Esophagus muscularis mucosa (tissue), 4 donors: ENCODE results near the gene NUP43. TPM values are rescaled to one million over a fixed set of nuclear protein-coding genes. Genes with fewer than 3 reads are reported as not detected.

Source experiments
- DNase-seq: peaks from one replicate; pipeline ENCODE4 v3.0.0-alpha.2; 2017; ENCODE audit errors: extremely low spot score
- H3K27ac ChIP-seq, 4 donors: fragments of 200-600 bp; sonication (generic); replicated peaks in 1 of 4; 1 replicate in 3 of 4; 2 replicates in 1 of 4; pipeline ENCODE4 v1.5.1; 2016 to 2019; ENCODE audit warnings: mild to moderate bottlenecking in 1 of 4
- H3K27me3 ChIP-seq, 4 donors: fragments of 200-600 bp; sonication (generic); one replicate each; pipeline versions ENCODE4 v1.5.1 to v1.6.0; 2016 to 2019
- H3K36me3 ChIP-seq, 4 donors: fragments of 200-600 bp; sonication (generic); one replicate each; pipeline ENCODE4 v1.5.1; 2016 to 2019
- H3K4me1 ChIP-seq, 4 donors: fragments of 200-600 bp; sonication (generic); one replicate each; pipeline ENCODE4 v1.5.1; 2016 to 2019
- H3K4me3 ChIP-seq, 4 donors: fragments of 200-600 bp; sonication (generic); 1 replicate in 2 of 4; 2 replicates in 2 of 4; pipeline ENCODE4 v1.5.1; 2016 to 2019; ENCODE audit warnings: mild to moderate bottlenecking in 4 of 4, moderate library complexity in 1 of 4
- H3K9me3 ChIP-seq, 4 donors: fragments of 200-600 bp; sonication (generic); 1 replicate in 3 of 4; 2 replicates in 1 of 4; pipeline ENCODE4 v1.5.1; 2016 to 2019
- EP300 ChIP-seq: sonication (generic); formaldehyde crosslinking; IDR thresholded peaks from one replicate; pipeline ENCODE4 v1.6.1; 2017; ENCODE audit warnings: antibody characterized with exemption
- POLR2A ChIP-seq: fragments of 450-650 bp; IDR thresholded peaks from one replicate; pipeline ENCODE4 v1.6.1; 2017; ENCODE audit warnings: antibody characterized with exemption, moderate library complexity, mild to moderate bottlenecking, low read depth
- POLR2AphosphoS5 ChIP-seq, 2 donors: sonication (generic); formaldehyde crosslinking; IDR thresholded peaks; one replicate each; pipeline ENCODE4 v1.6.1; 2017; ENCODE audit warnings: antibody characterized with exemption in 2 of 2
- WGBS: methylation state at CpG from one replicate; pipeline ENCODE4 v1.1.5; 2018; 5-methylcytosine and 5-hydroxymethylcytosine counted together
- intact Hi-C: fragments of 100-400 bp; cut with DNase I; formaldehyde crosslinking; loops from one replicate; pipeline ENCODE4 v1.15.1; 2023
- total RNA-seq, 4 donors: library from RNA; depleted of rRNA; stranded (reverse); fragments of >200 nt; gene quantifications; one replicate each; pipeline versions ENCODE4 v1.1.0 to v1.2.1, GENCODE V29; 2016
- TF ChIP-seq, protein P1 (sequence below), 3 experiments: fragments of 200-600 bp in 2 of 3; fragments of 450-650 bp in 1 of 3; sonication (generic) in 2 of 3; IDR thresholded peaks; one replicate each; pipeline ENCODE4 v1.5.1; 2017 to 2019; ENCODE audit warnings: antibody characterized with exemption in 3 of 3, mild to moderate bottlenecking in 2 of 3, moderate library complexity in 1 of 3

NUP43 gene
- total RNA-seq, 4 donors from 2014 or later: 9.2 to 15.4 (median 11.5) TPM

- H3K4me3 ChIP-seq: no peak overlapping the region
- 28% methylated on average over 2 of the region's 2 CpGs for WGBS
- no peaks in the 10 kb centered on the region for H3K4me1 ChIP-seq
- H3K27ac ChIP-seq: no peak overlapping the region
- H3K27me3 ChIP-seq: no peaks in the 10 kb centered on the region
- H3K9me3 ChIP-seq: no peaks in the 10 kb centered on the region
- H3K36me3 ChIP-seq: peaks cover 0 to 51% (median 27%) of the 10 kb centered on the region in 4 donors
- intact Hi-C loops: no loop called here
- DNase-seq: no peak
- no peak for TF ChIP-seq EP300
- no peak for TF ChIP-seq POLR2A
- TF ChIP-seq POLR2AphosphoS5 (IDR thresholded peaks at IDR 0.05): no peak
- TF ChIP-seq, protein P1, sequence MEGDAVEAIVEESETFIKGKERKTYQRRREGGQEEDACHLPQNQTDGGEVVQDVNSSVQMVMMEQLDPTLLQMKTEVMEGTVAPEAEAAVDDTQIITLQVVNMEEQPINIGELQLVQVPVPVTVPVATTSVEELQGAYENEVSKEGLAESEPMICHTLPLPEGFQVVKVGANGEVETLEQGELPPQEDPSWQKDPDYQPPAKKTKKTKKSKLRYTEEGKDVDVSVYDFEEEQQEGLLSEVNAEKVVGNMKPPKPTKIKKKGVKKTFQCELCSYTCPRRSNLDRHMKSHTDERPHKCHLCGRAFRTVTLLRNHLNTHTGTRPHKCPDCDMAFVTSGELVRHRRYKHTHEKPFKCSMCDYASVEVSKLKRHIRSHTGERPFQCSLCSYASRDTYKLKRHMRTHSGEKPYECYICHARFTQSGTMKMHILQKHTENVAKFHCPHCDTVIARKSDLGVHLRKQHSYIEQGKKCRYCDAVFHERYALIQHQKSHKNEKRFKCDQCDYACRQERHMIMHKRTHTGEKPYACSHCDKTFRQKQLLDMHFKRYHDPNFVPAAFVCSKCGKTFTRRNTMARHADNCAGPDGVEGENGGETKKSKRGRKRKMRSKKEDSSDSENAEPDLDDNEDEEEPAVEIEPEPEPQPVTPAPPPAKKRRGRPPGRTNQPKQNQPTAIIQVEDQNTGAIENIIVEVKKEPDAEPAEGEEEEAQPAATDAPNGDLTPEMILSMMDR (IDR thresholded peaks at IDR 0.05): no peak
Observed at GRCh38 chr6:149779644-149779963, 33.3 kb upstream of the NUP43 start.

DNA sequence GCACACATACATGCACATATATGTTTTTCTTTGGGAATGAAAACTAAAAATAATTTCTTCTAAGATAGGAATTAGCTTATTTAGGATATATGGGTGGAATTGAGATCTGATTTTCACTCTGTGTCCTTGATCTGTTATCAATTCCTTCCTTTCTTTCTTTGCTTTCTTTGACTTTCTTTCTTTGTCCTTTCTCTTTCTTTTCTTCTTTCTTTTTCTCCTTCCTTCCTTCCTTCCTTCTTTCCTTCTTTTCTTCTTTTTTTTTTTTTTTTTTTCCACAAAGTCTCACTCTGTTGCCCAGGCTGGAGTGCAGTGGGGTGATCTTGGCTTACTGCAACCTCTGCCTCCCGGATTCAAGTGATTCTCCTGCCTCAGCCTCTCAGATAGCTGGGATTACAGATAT is 31.3 kb upstream of the NUP43 start:
- no peak overlapping the region for H3K27ac ChIP-seq
- WGBS: 87% methylated on average over 1 of the region's 1 CpG
- DNase-seq: no peak
- no peak overlapping the region for H3K4me3 ChIP-seq
- TF ChIP-seq EP300 (no peak), POLR2AphosphoS5 (IDR thresholded peaks at IDR 0.05) (no peak), POLR2A (no peak)
- TF ChIP-seq, protein P1 (IDR thresholded peaks at IDR 0.05): no peak
- no peaks in the 10 kb centered on the region for H3K9me3 ChIP-seq
- intact Hi-C loops: no loop called here
- peaks cover 0 to 66% (median 39%) of the 10 kb centered on the region in 4 donors for H3K36me3 ChIP-seq
- no peaks in the 10 kb centered on the region for H3K27me3 ChIP-seq
- no peaks in the 10 kb centered on the region for H3K4me1 ChIP-seq

GRCh38 chr6:149771925-149772324 is 25.6 kb upstream of the NUP43 start:
- no peaks in the 10 kb centered on the region for H3K4me1 ChIP-seq
- WGBS: 96% methylated on average over 6 of the region's 6 CpGs
- no peaks in the 10 kb centered on the region for H3K27me3 ChIP-seq
- H3K9me3 ChIP-seq: no peaks in the 10 kb centered on the region
- DNase-seq: no peak
- H3K27ac ChIP-seq: no peak overlapping the region
- peaks cover 5 to 70% (median 53%) of the 10 kb centered on the region in 4 donors for H3K36me3 ChIP-seq
- intact Hi-C loops: no loop called here
- TF ChIP-seq, protein P1 (IDR thresholded peaks at IDR 0.05): no peak
- TF ChIP-seq POLR2A: no peak
- TF ChIP-seq EP300: no peak
- no peak for TF ChIP-seq POLR2AphosphoS5 (IDR thresholded peaks at IDR 0.05)
- H3K4me3 ChIP-seq: no peak overlapping the region

DNA sequence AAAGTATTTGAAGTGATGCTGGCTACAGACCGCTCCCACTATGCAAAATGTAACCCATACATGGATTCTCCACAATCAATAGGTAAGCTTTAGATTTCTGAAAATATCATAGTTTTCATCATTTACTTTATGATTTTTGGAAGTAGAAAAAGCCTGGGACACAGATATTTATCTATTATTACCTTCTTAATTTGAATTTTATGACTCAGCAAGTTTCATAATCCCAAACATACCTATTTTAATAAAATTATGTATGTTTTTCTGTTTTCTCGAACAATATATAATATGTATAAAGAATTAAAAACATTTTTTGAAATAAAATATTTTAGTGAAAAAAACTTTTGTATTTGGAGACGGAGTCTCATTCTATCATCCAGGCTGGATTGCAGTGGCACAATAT is 24.9 kb upstream of the NUP43 start:
- intact Hi-C loops: no loop called here
- no peak for DNase-seq
- Histone ChIP-seq H3K27ac (no peak overlapping the region), H3K4me1 (no peaks in the 10 kb centered on the region), H3K4me3 (no peak overlapping the region), H3K27me3 (no peaks in the 10 kb centered on the region), H3K9me3 (peaks cover 0 to 4% (median 1%) of the 10 kb centered on the region in 4 donors), H3K36me3 (peaks cover 5 to 72% (median 52%) of the 10 kb centered on the region in 4 donors)
- TF ChIP-seq, protein P1 (IDR thresholded peaks at IDR 0.05): no peak
- TF ChIP-seq EP300: no peak
- no peak for TF ChIP-seq POLR2AphosphoS5 (IDR thresholded peaks at IDR 0.05)
- TF ChIP-seq POLR2A: no peak
- 100% methylated on average over 3 of the region's 3 CpGs for WGBS

GRCh38 chr6:149769676-149770075 is 23.3 kb upstream of the NUP43 start:
- WGBS: 97% methylated on average over 2 of the region's 2 CpGs
- intact Hi-C loops: no loop called here
- H3K36me3 ChIP-seq: peaks cover 5 to 64% (median 42%) of the 10 kb centered on the region in 4 donors

More at GRCh38 chr6:149769676-149770075, 23.3 kb upstream of the NUP43 start:
- no peak overlapping the region for H3K4me3 ChIP-seq
- TF ChIP-seq POLR2A: no peak
- TF ChIP-seq, protein P1 (IDR thresholded peaks at IDR 0.05): no peak
- no peak for TF ChIP-seq POLR2AphosphoS5 (IDR thresholded peaks at IDR 0.05)
- TF ChIP-seq EP300: no peak
- H3K27ac ChIP-seq: no peak overlapping the region
- peaks cover 0 to 10% (median 3%) of the 10 kb centered on the region in 4 donors for H3K9me3 ChIP-seq
- no peak for DNase-seq
- H3K4me1 ChIP-seq: no peaks in the 10 kb centered on the region
- H3K27me3 ChIP-seq: no peaks in the 10 kb centered on the region
